Activated CD4-positive, alpha-beta memory T cell treated with anti-CD3 and anti-CD28 coated beads for 36 hours (primary cell): ENCODE results near the gene LRMDA. TPM values are rescaled to one million over a fixed set of nuclear protein-coding genes. Genes with fewer than 3 reads are reported as not detected.

ENCODE experiments used
- CTCF ChIA-PET: fragments of 350-600 bp; sonication (Branson Sonifier 250); formaldehyde crosslinking; loops from one replicate; lab custom pipeline; 2021; ENCODE audit warnings: antibody characterized with exemption, inconsistent platforms; lab: Charles Lee
- POLR2A ChIA-PET: fragments of 350-600 bp; sonication (Branson Sonifier 250); formaldehyde crosslinking; loops from one replicate; lab custom pipeline; 2021; ENCODE audit warnings: antibody characterized with exemption; lab: Charles Lee
- DNase-seq: peaks from one replicate; pipeline ENCODE4 v3.0.0-alpha.2; 2020
- H3K27ac Mint-ChIP-seq: one replicate; pipeline ENCODE4 v1.8.0; 2021; ENCODE audit warnings: mixed read lengths
- H3K27me3 Mint-ChIP-seq: one replicate; pipeline ENCODE4 v1.8.0; 2021; ENCODE audit warnings: mixed read lengths
- H3K36me3 Mint-ChIP-seq: one replicate; pipeline ENCODE4 v1.8.0; 2021; ENCODE audit warnings: mixed read lengths
- H3K4me1 Mint-ChIP-seq: one replicate; pipeline ENCODE4 v1.8.0; 2021; ENCODE audit warnings: low read depth, mixed read lengths
- H3K4me3 Mint-ChIP-seq: one replicate; pipeline ENCODE4 v1.8.0; 2021; ENCODE audit warnings: mild to moderate bottlenecking, mixed read lengths
- H3K9me3 Mint-ChIP-seq: one replicate; pipeline ENCODE4 v1.8.0; 2021; ENCODE audit warnings: mixed read lengths
- intact Hi-C: fragments of 100-400 bp; cut with micrococcal nuclease; formaldehyde crosslinking; loops from one replicate; pipeline ENCODE4 v1.15.1; 2023
- total RNA-seq, 2 experiments: library from RNA; stranded (reverse); gene quantifications; one replicate each; pipeline ENCODE4 v1.2.3, GENCODE V29; 2021

LRMDA gene
- total RNA-seq, 2 experiments from 2014 or later: not detected

- peaks cover 5% of the 10 kb centered on the region for H3K9me3 Mint-ChIP-seq
- no peak overlapping the region for H3K4me3 Mint-ChIP-seq
- no peak overlapping the region for H3K27ac Mint-ChIP-seq
- DNase-seq: no peak
- POLR2A ChIA-PET: no interaction called here
- CTCF ChIA-PET: no interaction called here
- intact Hi-C loops: no loop called here
- H3K4me1 Mint-ChIP-seq: no peaks in the 10 kb centered on the region
- H3K36me3 Mint-ChIP-seq: no peaks in the 10 kb centered on the region
- peaks cover 1% of the 10 kb centered on the region for H3K27me3 Mint-ChIP-seq
These were observed 997.3 kb downstream of the LRMDA start for GRCh38 chr10:76428551-76429367.

GRCh38 chr10:76429368-76430060 is 998.1 kb downstream of the LRMDA start:
- no peaks in the 10 kb centered on the region for H3K4me1 Mint-ChIP-seq
- intact Hi-C loops: no loop called here
- H3K36me3 Mint-ChIP-seq: no peaks in the 10 kb centered on the region
- DNase-seq: no peak
- no peak overlapping the region for H3K27ac Mint-ChIP-seq
- no peak overlapping the region for H3K4me3 Mint-ChIP-seq
- H3K27me3 Mint-ChIP-seq: peaks cover 1% of the 10 kb centered on the region
- ChIA-PET POLR2A (no interaction called here), CTCF (no interaction called here)
- peaks cover 5% of the 10 kb centered on the region for H3K9me3 Mint-ChIP-seq

DNA sequence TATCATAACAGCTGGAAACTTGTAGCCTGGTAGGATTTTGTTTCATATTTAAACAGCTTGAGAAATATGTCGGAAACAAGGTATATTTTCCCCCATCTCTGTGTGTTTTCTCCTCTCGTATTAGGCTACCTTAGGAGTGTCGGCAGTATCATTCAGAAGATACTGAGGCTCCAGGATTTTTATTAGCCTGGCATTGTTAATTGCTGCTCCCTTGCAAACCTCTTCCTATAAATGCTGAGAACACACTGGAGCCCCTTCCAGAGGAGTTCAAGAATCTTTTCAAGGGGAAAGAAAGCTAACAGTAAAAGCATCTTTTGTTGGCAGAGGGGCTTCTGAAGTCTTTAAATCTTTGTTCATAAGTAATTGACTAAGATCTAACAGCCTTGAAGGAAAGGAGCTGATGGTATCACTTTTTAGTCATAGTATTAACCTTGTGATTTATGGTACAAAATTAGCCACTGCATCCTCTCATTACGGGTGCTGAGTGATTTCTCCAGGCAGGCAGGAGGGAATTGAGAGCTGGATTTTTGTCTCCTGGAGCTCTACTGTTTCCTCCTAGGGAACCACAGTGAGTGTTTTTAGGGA is 998.7 kb downstream of the LRMDA start:
- Mint-ChIP-seq H3K4me1 (no peaks in the 10 kb centered on the region), H3K9me3 (peaks cover 5% of the 10 kb centered on the region), H3K27ac (no peak overlapping the region), H3K27me3 (peaks cover 1% of the 10 kb centered on the region), H3K36me3 (no peaks in the 10 kb centered on the region), H3K4me3 (no peak overlapping the region)
- intact Hi-C loops: no loop called here
- no peak for DNase-seq
- ChIA-PET POLR2A (no interaction called here), CTCF (no interaction called here)

GRCh38 chr10:76432016-76433012 is 1000.9 kb downstream of the LRMDA start:
- intact Hi-C loops: no loop called here
- H3K9me3 Mint-ChIP-seq: peaks cover 5% of the 10 kb centered on the region
- ChIA-PET CTCF (no interaction called here), POLR2A (no interaction called here)
- no peaks in the 10 kb centered on the region for H3K36me3 Mint-ChIP-seq
- H3K27me3 Mint-ChIP-seq: peaks cover 1% of the 10 kb centered on the region
- H3K27ac Mint-ChIP-seq: no peak overlapping the region
- H3K4me1 Mint-ChIP-seq: no peaks in the 10 kb centered on the region
- H3K4me3 Mint-ChIP-seq: no peak overlapping the region
- no peak for DNase-seq

- ChIA-PET POLR2A (no interaction called here), CTCF (no interaction called here)
- no peak overlapping the region for H3K27ac Mint-ChIP-seq
- intact Hi-C loops: no loop called here
- peaks cover 2% of the 10 kb centered on the region for H3K9me3 Mint-ChIP-seq
- H3K27me3 Mint-ChIP-seq: peaks cover 1% of the 10 kb centered on the region
- no peaks in the 10 kb centered on the region for H3K36me3 Mint-ChIP-seq
- DNase-seq: no peak
- no peaks in the 10 kb centered on the region for H3K4me1 Mint-ChIP-seq
- no peak overlapping the region for H3K4me3 Mint-ChIP-seq
These were observed 1002.0 kb downstream of the LRMDA start for GRCh38 chr10:76433161-76434005.

DNA sequence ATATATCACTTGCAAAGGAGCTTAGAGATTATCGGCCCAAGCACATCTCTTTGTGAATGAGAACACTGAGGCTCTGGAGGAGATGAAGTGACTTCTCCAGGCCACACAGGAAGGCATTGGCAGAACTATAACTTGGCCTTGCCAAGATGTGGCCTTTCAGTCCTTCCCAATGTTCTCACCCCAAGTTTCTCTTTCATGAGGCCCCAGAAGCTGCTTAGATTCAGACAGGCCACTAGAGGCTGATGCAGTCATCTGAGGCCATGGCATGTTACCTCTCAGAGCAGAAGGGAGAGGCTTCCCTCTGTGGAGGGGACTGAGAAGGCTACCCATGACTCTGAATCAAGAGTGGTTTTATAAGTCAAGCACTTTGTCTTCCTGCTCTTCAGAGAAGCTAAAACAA is 1003.7 kb downstream of the LRMDA start:
- CTCF ChIA-PET: no interaction called here
- Mint-ChIP-seq H3K9me3 (no peaks in the 10 kb centered on the region), H3K36me3 (no peaks in the 10 kb centered on the region), H3K4me1 (no peaks in the 10 kb centered on the region), H3K27ac (no peak overlapping the region), H3K4me3 (no peak overlapping the region), H3K27me3 (no peaks in the 10 kb centered on the region)
- POLR2A ChIA-PET: interaction anchor here (0.6 kb wide), 1 partner anchor 291 kb away, joined by 3 read pairs; no protein-coding TSS in a partner anchor
- DNase-seq: no peak
- intact Hi-C loops: no loop called here

DNA sequence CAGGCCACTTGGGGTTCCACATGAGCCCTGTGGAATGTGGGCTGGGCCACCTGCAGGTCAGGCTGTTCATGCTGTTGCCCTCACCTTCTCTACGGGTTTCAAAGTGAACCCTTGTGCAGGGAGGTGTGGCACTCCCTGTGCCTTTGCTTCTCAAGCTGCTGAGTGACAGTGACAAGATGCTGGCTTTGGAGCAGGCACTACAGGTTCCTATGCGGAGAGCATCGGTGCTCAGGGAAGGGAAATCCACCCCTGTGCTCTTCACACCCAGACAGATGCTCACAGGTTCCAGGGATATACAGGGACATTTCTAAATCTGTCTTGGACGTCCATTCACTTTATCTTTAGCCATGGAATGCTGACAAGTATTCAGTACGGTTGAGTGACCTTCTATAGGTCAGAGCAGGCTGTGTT is 1005.0 kb downstream of the LRMDA start:
- Mint-ChIP-seq H3K4me1 (no peaks in the 10 kb centered on the region), H3K9me3 (no peaks in the 10 kb centered on the region), H3K36me3 (no peaks in the 10 kb centered on the region), H3K27ac (no peak overlapping the region), H3K27me3 (no peaks in the 10 kb centered on the region), H3K4me3 (no peak overlapping the region)
- POLR2A ChIA-PET: no interaction called here
- intact Hi-C loops: no loop called here
- CTCF ChIA-PET: no interaction called here
- no peak for DNase-seq

DNA sequence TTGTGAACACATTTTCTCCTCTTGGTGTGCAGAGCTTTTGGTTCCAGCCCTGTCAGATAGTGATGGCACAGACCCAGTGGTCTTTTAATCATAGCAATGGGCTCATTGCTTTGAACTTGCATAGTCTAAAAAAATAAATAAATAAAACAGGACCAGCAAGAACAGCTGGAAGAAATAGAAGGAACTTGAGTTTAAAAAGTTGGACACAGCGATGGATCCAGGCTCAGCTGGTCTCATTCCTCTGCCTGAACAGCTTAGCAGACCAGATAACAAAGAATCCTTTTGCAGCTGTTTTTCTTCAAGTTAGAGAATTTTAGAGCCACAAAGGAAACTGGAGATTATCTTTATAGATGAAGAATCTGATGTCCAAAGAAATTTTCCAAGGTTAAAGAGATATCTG is 1005.6 kb downstream of the LRMDA start:
- H3K4me1 Mint-ChIP-seq: no peaks in the 10 kb centered on the region
- no peak overlapping the region for H3K4me3 Mint-ChIP-seq
- DNase-seq: no peak
- no peaks in the 10 kb centered on the region for H3K27me3 Mint-ChIP-seq
- POLR2A ChIA-PET: no interaction called here
- CTCF ChIA-PET: no interaction called here
- intact Hi-C loops: no loop called here
- no peaks in the 10 kb centered on the region for H3K9me3 Mint-ChIP-seq
- H3K36me3 Mint-ChIP-seq: no peaks in the 10 kb centered on the region
- no peak overlapping the region for H3K27ac Mint-ChIP-seq

- no peaks in the 10 kb centered on the region for H3K27me3 Mint-ChIP-seq
- H3K27ac Mint-ChIP-seq: no peak overlapping the region
- no peaks in the 10 kb centered on the region for H3K36me3 Mint-ChIP-seq
- no peak for DNase-seq
- ChIA-PET CTCF (no interaction called here), POLR2A (no interaction called here)
- no peaks in the 10 kb centered on the region for H3K9me3 Mint-ChIP-seq
- intact Hi-C loops: no loop called here
- H3K4me1 Mint-ChIP-seq: no peaks in the 10 kb centered on the region
- no peak overlapping the region for H3K4me3 Mint-ChIP-seq
These were observed 1009.0 kb downstream of the LRMDA start for GRCh38 chr10:76440426-76440825.

DNA sequence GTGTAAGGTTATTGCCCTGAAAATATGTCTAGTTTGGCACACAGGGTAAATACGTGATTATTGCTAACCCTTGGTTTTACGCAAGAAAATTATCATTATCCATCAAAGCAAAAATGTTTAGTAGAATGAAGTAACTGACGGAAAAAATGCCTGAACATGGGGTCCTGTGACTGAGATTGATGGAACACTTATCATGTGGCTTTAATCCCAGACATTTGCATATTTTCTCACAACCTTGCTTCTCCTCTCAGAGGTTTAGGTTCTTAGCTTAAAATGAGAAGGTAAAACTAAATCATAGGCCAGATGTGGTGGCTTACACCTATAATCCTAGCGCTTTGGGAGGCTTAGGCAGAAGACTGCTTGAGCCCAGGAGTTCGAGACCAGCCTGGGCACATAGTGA is 1010.7 kb downstream of the LRMDA start:
- CTCF ChIA-PET: no interaction called here
- no peak for DNase-seq
- intact Hi-C loops: no loop called here
- Mint-ChIP-seq H3K36me3 (no peaks in the 10 kb centered on the region), H3K4me1 (no peaks in the 10 kb centered on the region), H3K9me3 (no peaks in the 10 kb centered on the region), H3K4me3 (no peak overlapping the region), H3K27me3 (no peaks in the 10 kb centered on the region), H3K27ac (no peak overlapping the region)
- POLR2A ChIA-PET: no interaction called here

DNA sequence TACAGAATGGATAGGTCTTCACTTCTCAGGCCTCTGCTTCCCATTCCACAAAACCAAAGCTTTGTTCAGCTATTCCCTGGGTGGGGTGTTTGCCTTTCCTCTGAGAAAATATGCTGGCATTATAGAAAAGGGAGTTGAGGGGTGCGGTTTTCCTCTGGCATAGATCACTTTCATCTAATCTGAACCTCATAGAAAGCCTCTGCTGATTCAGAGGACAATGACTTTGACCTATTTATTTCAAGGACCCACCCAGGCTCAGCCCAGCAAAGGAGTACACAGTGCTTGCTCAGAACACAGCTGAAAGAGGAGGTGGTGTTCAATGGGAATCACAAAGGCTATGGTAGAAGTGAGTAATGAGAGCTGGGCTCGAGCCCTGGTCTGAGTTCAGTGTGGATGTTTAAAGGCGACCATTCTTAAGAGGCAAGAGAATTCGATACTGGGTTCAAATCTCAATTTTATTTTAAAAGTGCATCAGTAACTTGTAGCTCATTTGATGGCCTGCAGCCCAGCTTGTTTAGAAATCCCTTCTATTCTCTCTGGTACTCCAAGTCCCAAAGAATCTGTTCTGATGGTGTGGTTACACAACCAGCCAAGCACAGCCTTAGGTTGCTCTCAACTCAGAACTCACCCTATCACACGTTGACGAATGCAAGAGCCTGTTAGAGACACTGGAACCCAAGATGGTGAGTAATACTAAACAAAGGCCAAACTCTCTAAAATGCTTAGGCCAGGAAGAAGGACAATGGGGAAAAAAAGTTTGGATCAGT is 1012.8 kb downstream of the LRMDA start:
- POLR2A ChIA-PET: no interaction called here
- Mint-ChIP-seq H3K9me3 (no peaks in the 10 kb centered on the region), H3K36me3 (no peaks in the 10 kb centered on the region), H3K27me3 (no peaks in the 10 kb centered on the region), H3K4me3 (no peak overlapping the region), H3K4me1 (no peaks in the 10 kb centered on the region), H3K27ac (no peak overlapping the region)
- DNase-seq: no peak
- CTCF ChIA-PET: no interaction called here
- intact Hi-C loops: no loop called here
